TTC549 (cell line): Measurements from ENCODE around the gene APC2.
"Not testable (repeated sequence)": the region's sequence is repeated elsewhere in the genome, so short reads cannot be mapped to it uniquely, and the experiment has no call there.

Experiments
- FAIRE-seq: peaks from 2 replicates; lab custom pipeline; 2012; peaks lifted over from hg19 to GRCh38; lab: Jason Lieb, UNC

Gene APC2

GRCh38 chr19:1495799-1496713 lies 46.1 kb downstream of the APC2 start:
- no peak for FAIRE-seq

GRCh38 chr19:1496714-1497577 lies 47.0 kb downstream of the APC2 start:
- FAIRE-seq, result no peak

- no peak for FAIRE-seq
Observed at GRCh38 chr19:1497578-1498235, 47.8 kb downstream of the APC2 start.

- FAIRE-seq, result not testable (repeated sequence)
Observed at GRCh38 chr19:1499231-1499630, 49.3 kb downstream of the APC2 start.

GRCh38 chr19:1501200-1501595 lies 51.3 kb downstream of the APC2 start:
- FAIRE-seq, result no peak

- no peak for FAIRE-seq
Observed at GRCh38 chr19:1502433-1503088, 52.6 kb downstream of the APC2 start.

GRCh38 chr19:1503089-1503924 lies 53.4 kb downstream of the APC2 start:
- FAIRE-seq, result no peak

- no peak for FAIRE-seq
Observed at GRCh38 chr19:1503925-1504773, 54.2 kb downstream of the APC2 start.

- no peak for FAIRE-seq
Observed at GRCh38 chr19:1505012-1505411, 55.1 kb downstream of the APC2 start.

GRCh38 chr19:1505991-1506881 lies 56.3 kb downstream of the APC2 start:
- FAIRE-seq, result no peak

GRCh38 chr19:1507192-1507660 lies 57.3 kb downstream of the APC2 start:
- FAIRE-seq, result no peak

GRCh38 chr19:1507763-1508506 lies 58.0 kb downstream of the APC2 start:
- peak; percentile 92 for FAIRE-seq

- FAIRE-seq, result no peak
Observed at GRCh38 chr19:1508507-1508856, 58.6 kb downstream of the APC2 start.

GRCh38 chr19:1509602-1510441 lies 59.9 kb downstream of the APC2 start:
- FAIRE-seq, result no peak

GRCh38 chr19:1510442-1510806 lies 60.5 kb downstream of the APC2 start:
- FAIRE-seq, result no peak

- no peak for FAIRE-seq
Observed at GRCh38 chr19:1510807-1511206, 60.9 kb downstream of the APC2 start.
